ENCODE measurements around the gene SCAP. TPM values are rescaled to one million over a fixed set of nuclear protein-coding genes. Genes with fewer than 3 reads are reported as not detected.

SCAP gene
- total and polyA plus RNA-seq, 2 of the 4 experiments (the other 2 are of a cell fraction) = 25.3 to 34.6 TPM

GRCh38 chr3:47476644-47477199 is 981 bp upstream of the SCAP start:
- intact Hi-C loops (cut with micrococcal nuclease) = no loop called here
- H2BK15ac ChIP-seq (ENCODE audit: low read depth, low read length) = no peak overlapping the region
- 100% methylated on average over 4 of the region's 11 CpGs; no CpG with 5 or more reads in 1 of the 2 experiments for WGBS, 2 experiments (ENCODE audit: extremely low coverage in 2 of 2, insufficient read length in 1 of 2)
- ATAC-seq (ENCODE audit: low read depth) (no peak), DNase-seq (no peak)
- peak overlapping the region; percentile 29 for H2AK5ac ChIP-seq (ENCODE audit: low read depth, low read length)
- no peak for TF ChIP-seq CEBPB (IDR thresholded peaks at IDR 0.05; ENCODE audit: low read depth, low read length)
- peak overlapping the region; percentile 86 for H2AK9ac ChIP-seq (replicated peaks; ENCODE audit: low read depth, low read length, poor library complexity)
- peaks cover 2% of the 10 kb centered on the region; the same call in 1 of the 2 replicates for H3K4me1 ChIP-seq (ENCODE audit: control insufficient read depth, insufficient read depth, low read length)
- peak overlapping the region; percentile 98 for H4K5ac ChIP-seq (ENCODE audit: low read depth, low read length)
- CTCF ChIA-PET = no interaction called here
- H3K27ac ChIP-seq (ENCODE audit: insufficient read depth, low read length) = no peak overlapping the region
- H3K36me3 ChIP-seq (ENCODE audit: control insufficient read depth, insufficient read depth, low read length) = no peaks in the 10 kb centered on the region
- no peak overlapping the region; the same call in 1 of the 2 replicates for H3K14ac ChIP-seq (replicated peaks; ENCODE audit: low read depth, low read length)
- no peaks in the 10 kb centered on the region for H3K27me3 ChIP-seq (ENCODE audit: control insufficient read depth, insufficient read depth, low read length)
- BruUV-seq (replicated peaks) = no TSS peak
- H2BK5ac ChIP-seq (ENCODE audit: low read depth, low read length, poor library complexity, severe bottlenecking) = no peak overlapping the region
- H3K4ac ChIP-seq (ENCODE audit: low read depth, low read length) = no peak overlapping the region
- peak overlapping the region; percentile 36 for H2AFZ ChIP-seq (replicated peaks; ENCODE audit: low read length, poor library complexity)
- POLR2A ChIA-PET (ENCODE audit: unreplicated experiment) = no interaction called here
- H4K91ac ChIP-seq (ENCODE audit: insufficient read depth, low read depth, low read length) = no peak overlapping the region
- H3K9ac ChIP-seq (ENCODE audit: low read depth, low read length) = no peak overlapping the region
- no peak overlapping the region for H3K18ac ChIP-seq (ENCODE audit: low read depth, low read length)
- H2BK120ac ChIP-seq (ENCODE audit: low read depth, low read length) = no peak overlapping the region
- no peak overlapping the region for H3K4me3 ChIP-seq (ENCODE audit: insufficient read depth, low read depth, low read length)
- peak overlapping the region; percentile 51 for H3K4me2 ChIP-seq (ENCODE audit: low read depth, low read length)
- no peaks in the 10 kb centered on the region for H3K9me3 ChIP-seq (ENCODE audit: control insufficient read depth, insufficient read depth, low read length)
- dilution Hi-C loops (cut with HindIII; ENCODE audit: low sequenced_read_pairs, unreplicated experiment) = no loop called here
- no peak overlapping the region for H3K23ac ChIP-seq (ENCODE audit: low read depth, low read length)
- peaks cover 3% of the 10 kb centered on the region; the same call in 1 of the 2 replicates for H3K9me1 ChIP-seq (ENCODE audit: insufficient read depth, low read length)
- H4K8ac ChIP-seq (ENCODE audit: low read depth in 2 of 2, low read length in 2 of 2) = peak overlapping the region; percentile 93 to 98; a peak in 3 of 4 replicates
- H3K56ac ChIP-seq (ENCODE audit: extremely low read depth, insufficient read depth, low read length) = no peak overlapping the region
- H2BK20ac ChIP-seq (ENCODE audit: low read depth, low read length) = no peak overlapping the region
- H4K20me1 ChIP-seq (ENCODE audit: insufficient read depth, low read length) = peaks cover 10% of the 10 kb centered on the region; the same call in 1 of the 2 replicates
- H3K79me1 ChIP-seq (ENCODE audit: low read depth in 1 of 2, low read length in 2 of 2) = peaks cover 3 to 30% of the 10 kb centered on the region in 2 experiments
- in situ Hi-C loops (cut with MboI; ENCODE audit: low sequenced_read_pairs) = loop anchor here (5.0 kb wide), 1 partner anchor 54 kb away; no protein-coding TSS in a partner anchor

Data from IMR-90 (cell line).